GM19099 (cell line): ENCODE measurements around the gene NSD2.

Experiments used
- POLR2A ChIP-seq: IDR thresholded peaks from 3 replicates; pipeline ENCODE4 v1.6.1; 2011; ENCODE audit warnings: low read depth; ENCODE audit not compliant: insufficient read length; ENCODE audit errors: extremely low read depth

Gene NSD2

DNA sequence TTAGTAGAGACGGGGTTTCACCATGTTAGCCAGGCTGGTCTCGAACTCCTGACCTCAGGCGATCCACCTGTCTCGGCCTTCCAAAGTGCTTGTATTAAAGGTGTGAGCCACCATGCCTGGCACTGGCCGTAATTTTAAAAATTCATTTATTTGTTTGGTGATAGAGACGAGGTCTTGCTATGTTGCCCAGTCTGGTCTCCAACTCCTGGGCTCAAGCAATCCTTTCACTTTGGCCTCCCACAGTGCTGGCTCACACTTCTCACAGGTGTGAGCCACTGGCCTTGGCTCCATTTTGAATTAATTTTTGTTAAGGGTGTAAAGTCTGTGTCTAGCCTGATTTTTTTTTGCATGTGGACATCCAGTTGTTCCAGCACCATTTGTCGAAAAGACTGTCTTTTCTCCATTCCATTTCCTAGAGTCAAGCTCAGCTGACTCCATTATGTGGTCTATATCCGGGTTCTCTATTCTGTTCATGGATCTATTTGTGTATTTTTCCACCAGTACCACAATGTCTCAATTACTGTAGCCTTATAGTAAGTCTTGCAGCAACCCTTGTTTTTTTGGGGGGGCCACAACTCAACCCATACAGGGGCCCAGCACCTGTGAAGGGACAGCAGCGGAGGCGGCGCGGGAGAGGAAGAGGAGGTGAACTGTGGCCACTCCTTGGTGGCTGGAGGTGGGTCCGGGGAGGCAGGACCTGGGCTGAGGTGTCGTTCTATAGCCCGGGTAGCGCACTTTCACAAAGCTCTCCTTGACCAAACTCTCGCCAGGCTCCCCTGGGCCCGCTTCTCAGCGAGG is 1.5 kb upstream of the NSD2 start:
- TF ChIP-seq POLR2A = no peak

GRCh38 chr4:1870328-1870577 is 940 bp upstream of the NSD2 start:
- no peak for TF ChIP-seq POLR2A

GRCh38 chr4:1871471-1872021 is 353 bp downstream of the NSD2 start:
- peak; percentile 34 for TF ChIP-seq POLR2A

GRCh38 chr4:1872870-1873269 is 1.7 kb downstream of the NSD2 start:
- TF ChIP-seq POLR2A = peak; percentile 53

DNA sequence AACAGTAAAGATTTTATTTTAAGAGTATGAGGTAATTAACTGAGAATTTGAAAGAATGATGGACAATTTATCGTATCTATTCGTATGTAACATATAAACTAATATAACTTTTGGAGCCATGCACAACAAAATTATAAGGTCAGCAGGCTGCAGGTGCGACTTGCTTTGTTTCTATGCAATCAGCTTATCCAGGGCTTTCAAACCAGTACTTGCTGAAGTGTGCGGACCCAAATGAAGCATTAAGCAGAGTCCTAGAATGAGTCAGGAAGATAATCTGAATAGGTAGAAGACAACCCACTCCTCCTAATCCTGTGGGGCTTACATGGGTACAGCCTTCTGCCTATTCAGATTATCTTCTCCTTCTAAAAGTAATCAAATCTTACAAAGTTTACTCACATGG is 2.1 kb downstream of the NSD2 start:
- no peak for TF ChIP-seq POLR2A

DNA sequence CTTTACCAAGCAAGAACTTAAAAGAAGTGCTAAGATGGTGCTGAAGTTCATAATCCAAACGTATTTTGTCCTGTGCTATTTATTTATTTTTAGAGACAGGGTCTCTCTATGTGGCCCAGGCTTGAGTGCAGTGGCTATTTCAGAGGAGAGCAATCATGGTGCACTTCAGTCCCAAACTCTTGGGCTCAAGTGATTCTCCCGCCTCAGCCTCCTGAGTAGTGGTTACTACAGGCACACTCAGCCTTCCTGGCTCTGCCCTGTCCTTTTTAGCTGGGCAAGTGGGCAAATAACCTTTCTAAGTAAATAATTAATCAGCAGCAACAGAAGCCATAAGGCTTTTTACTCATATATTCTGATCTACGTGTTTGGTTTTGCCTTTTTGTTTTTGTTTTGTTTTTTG is 2.6 kb downstream of the NSD2 start:
- no peak for TF ChIP-seq POLR2A

DNA sequence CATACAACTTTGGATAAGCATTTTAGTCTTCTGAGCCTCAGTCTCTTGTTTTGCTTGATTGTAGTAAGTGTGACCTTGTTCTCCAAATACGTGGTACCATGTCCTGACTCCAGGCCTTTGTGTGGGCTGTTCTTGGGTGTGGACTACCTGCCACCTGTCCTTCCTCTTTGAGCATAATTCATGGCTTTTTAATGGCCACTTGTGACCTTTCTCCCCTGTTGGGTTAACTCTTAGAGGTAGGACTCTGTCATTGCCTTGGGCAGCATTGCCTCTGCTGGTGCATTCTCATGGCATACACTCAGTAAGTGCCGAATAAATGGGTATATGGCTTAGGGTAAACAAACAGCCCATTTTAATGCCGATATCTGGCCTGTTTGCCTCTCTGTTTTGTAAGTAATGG is 3.0 kb downstream of the NSD2 start:
- TF ChIP-seq POLR2A = no peak

- TF ChIP-seq POLR2A = no peak
Measured at GRCh38 chr4:1879485-1879884, 8.3 kb downstream of the NSD2 start.

DNA sequence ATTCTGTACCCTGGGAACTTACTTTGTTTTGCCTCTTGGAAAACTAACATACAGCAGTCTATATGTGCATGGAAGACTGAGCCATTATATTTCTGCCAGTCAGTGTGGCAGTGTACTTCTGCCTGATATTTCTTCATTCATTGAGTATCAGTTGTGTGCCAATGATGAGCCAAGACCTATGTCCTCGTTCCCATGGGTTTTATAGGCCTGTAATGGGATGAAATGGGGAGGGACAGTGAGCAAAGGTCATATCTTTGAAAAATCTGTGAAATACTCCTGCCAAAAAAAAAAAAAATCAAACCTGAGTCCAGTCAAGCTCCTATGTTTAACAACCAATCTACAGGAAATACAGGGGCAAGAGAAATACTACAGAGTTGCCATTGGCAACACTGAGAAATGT is 9.1 kb downstream of the NSD2 start:
- no peak for TF ChIP-seq POLR2A

GRCh38 chr4:1882850-1883271 is 11.7 kb downstream of the NSD2 start:
- TF ChIP-seq POLR2A = no peak

DNA sequence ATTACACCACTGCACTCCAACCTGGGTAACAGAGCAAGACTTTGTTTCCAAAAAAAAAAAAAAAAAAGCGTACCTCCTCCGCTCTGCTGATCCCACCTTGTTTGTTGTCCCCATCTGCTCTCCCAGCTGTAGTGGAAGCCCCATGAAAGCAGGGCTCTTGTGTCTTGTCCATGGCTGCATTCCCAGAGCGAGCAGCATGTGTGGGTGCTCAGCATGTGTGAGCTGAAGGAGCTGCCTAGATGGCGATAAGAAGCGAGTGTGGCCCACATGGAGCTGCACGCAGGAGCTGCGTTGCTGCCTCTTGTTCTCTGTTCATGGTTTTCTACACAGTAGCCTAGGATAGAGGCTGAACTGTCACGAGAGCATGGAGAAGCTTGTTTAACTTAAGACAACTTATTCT is 12.4 kb downstream of the NSD2 start:
- no peak for TF ChIP-seq POLR2A

DNA sequence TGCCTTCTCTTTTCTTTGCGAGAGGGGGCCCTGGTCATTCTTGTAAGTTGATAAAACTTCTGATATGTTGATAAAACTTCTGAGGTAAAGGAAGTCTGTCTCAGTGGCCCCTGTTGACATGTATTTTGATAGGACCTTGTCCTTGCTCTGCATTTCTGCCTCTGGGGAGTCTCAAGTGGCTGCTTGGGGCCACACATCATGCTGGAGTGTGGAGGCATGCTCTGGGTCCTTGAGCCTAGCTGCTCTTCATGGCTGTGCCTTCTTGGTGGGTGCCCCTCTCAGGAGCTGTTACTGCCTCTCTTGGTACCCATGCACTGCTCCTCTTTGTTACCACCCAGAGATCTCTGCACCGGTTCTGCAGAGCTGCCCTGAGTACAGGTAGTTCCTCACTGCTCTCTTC is 14.2 kb downstream of the NSD2 start:
- TF ChIP-seq POLR2A = no peak

- no peak for TF ChIP-seq POLR2A
Measured at GRCh38 chr4:1887052-1887451, 15.9 kb downstream of the NSD2 start.

GRCh38 chr4:1890979-1891570 is 19.9 kb downstream of the NSD2 start:
- TF ChIP-seq POLR2A = no peak

- TF ChIP-seq POLR2A = no peak
Measured at GRCh38 chr4:1895971-1896657, 24.9 kb downstream of the NSD2 start.

DNA sequence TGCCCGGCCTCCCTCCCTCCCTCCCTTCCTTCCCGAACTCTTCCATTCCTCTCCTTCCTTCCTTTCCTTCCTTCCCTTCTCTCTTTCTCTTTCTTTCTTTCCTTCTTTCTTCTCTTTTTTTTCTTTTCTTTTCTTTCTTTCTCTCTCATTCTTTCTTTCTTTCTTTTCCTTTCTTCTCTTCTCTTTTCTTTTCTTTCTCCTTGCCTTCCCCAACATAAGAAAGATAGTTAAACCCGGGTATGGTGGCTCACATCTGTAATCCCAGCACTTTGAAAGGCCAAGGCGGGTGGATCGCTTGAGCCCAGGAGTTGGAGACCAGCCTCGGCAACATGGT is 25.4 kb downstream of the NSD2 start:
- no peak for TF ChIP-seq POLR2A
